Trophoblast cell (in vitro differentiated cells and primary cell): Measurements from ENCODE around the gene MYLK.

ENCODE experiments used
- DNase-seq, 2 donors: peaks; one replicate each; pipeline ENCODE4 v3.0.0-alpha.2; 2016
- H2AFZ ChIP-seq: 2 replicates; pipeline ENCODE4 v1.6.1; 2013; ENCODE audit warnings: low read length, moderate library complexity, mild to moderate bottlenecking; ENCODE audit not compliant: insufficient read depth, poor library complexity
- H2AK5ac ChIP-seq: 2 replicates; pipeline ENCODE4 v1.6.1; 2013; ENCODE audit warnings: mild to moderate bottlenecking, low read length
- H2BK120ac ChIP-seq: 2 replicates; pipeline ENCODE4 v1.6.1; 2013; ENCODE audit warnings: low read length, mild to moderate bottlenecking, moderate library complexity; ENCODE audit not compliant: insufficient read depth, poor library complexity
- H2BK12ac ChIP-seq: 2 replicates; pipeline ENCODE4 v1.6.1; 2013; ENCODE audit warnings: mild to moderate bottlenecking, low read length, moderate library complexity
- H2BK5ac ChIP-seq: 2 replicates; pipeline ENCODE4 v1.6.1; 2013; ENCODE audit warnings: low read length, low read depth, moderate library complexity, mild to moderate bottlenecking; ENCODE audit not compliant: poor library complexity
- H3K14ac ChIP-seq: 2 replicates; pipeline ENCODE4 v1.6.1; 2013; ENCODE audit warnings: mild to moderate bottlenecking, low read length
- H3K18ac ChIP-seq: 2 replicates; pipeline ENCODE4 v1.6.1; 2013; ENCODE audit warnings: mild to moderate bottlenecking, low read length
- H3K23ac ChIP-seq: 2 replicates; pipeline ENCODE4 v1.6.1; 2013; ENCODE audit warnings: low read length
- H3K27ac ChIP-seq: 2 replicates; pipeline ENCODE4 v1.5.1; 2013; ENCODE audit warnings: low read depth, mild to moderate bottlenecking, inconsistent platforms, low read length, moderate library complexity
- H3K27me3 ChIP-seq: 2 replicates; pipeline ENCODE4 v1.6.1; 2013; ENCODE audit warnings: inconsistent platforms, mild to moderate bottlenecking, low read length, moderate library complexity; ENCODE audit not compliant: insufficient read depth
- H3K36me3 ChIP-seq, 2 experiments: 1 replicate in 1 of 2; 2 replicates in 1 of 2; pipeline ENCODE4 v1.6.1; 2013; ENCODE audit warnings: low read length in 2 of 2, mild to moderate bottlenecking in 2 of 2, moderate library complexity in 1 of 2; ENCODE audit not compliant: insufficient read depth in 2 of 2, control insufficient read depth in 1 of 2
- H3K4ac ChIP-seq: 2 replicates; pipeline ENCODE4 v1.6.1; 2013; ENCODE audit warnings: low read depth, mild to moderate bottlenecking, low read length, moderate library complexity
- H3K4me1 ChIP-seq, 2 experiments: 1 replicate in 1 of 2; 2 replicates in 1 of 2; pipeline ENCODE4 v1.6.1; 2013; ENCODE audit warnings: low read length in 2 of 2, mild to moderate bottlenecking in 2 of 2, moderate library complexity in 1 of 2; ENCODE audit not compliant: insufficient read depth in 2 of 2, control insufficient read depth in 1 of 2
- H3K4me2 ChIP-seq: 2 replicates; pipeline ENCODE4 v1.6.1; 2013; ENCODE audit warnings: inconsistent platforms, mild to moderate bottlenecking, low read length, moderate library complexity
- H3K4me3 ChIP-seq: 2 replicates; pipeline ENCODE4 v1.5.1; 2013; ENCODE audit warnings: mild to moderate bottlenecking, low read depth, low read length, inconsistent platforms
- H3K79me1 ChIP-seq: one replicate; pipeline ENCODE4 v1.6.1; 2013; ENCODE audit warnings: low read length
- H3K79me2 ChIP-seq: 2 replicates; pipeline ENCODE4 v1.6.1; 2013; ENCODE audit warnings: low read length, mild to moderate bottlenecking; ENCODE audit not compliant: control insufficient read depth, insufficient read depth, poor library complexity
- H3K9ac ChIP-seq: 2 replicates; pipeline ENCODE4 v1.6.1; 2013; ENCODE audit warnings: mild to moderate bottlenecking, low read length
- H3K9me3 ChIP-seq: 2 replicates; pipeline ENCODE4 v1.6.1; 2013; ENCODE audit warnings: low read depth, mild to moderate bottlenecking, control low read depth, inconsistent platforms, low read length; ENCODE audit not compliant: insufficient read depth
- H4K12ac ChIP-seq: 2 replicates; pipeline ENCODE4 v1.6.1; 2013; ENCODE audit warnings: low read depth, mild to moderate bottlenecking, low read length, moderate library complexity
- H4K8ac ChIP-seq: 2 replicates; pipeline ENCODE4 v1.6.1; 2013; ENCODE audit warnings: low read depth, mild to moderate bottlenecking, low read length, moderate library complexity
- H4K91ac ChIP-seq: one replicate; pipeline ENCODE4 v1.6.1; 2013; ENCODE audit warnings: low read depth, mild to moderate bottlenecking, low read length, moderate library complexity
- WGBS: extraction: QIAGEN DNeasy Blood & Tissue Kit; methylation state at CpG from one replicate; pipeline ENCODE4 v1.1.7; 2013; ENCODE audit warnings: missing lambda C conversion rate; ENCODE audit not compliant: insufficient read length, insufficient coverage; ENCODE audit errors: extremely low coverage; 5-methylcytosine and 5-hydroxymethylcytosine counted together

The MYLK gene

GRCh38 chr3:123783811-123784210, 100.3 kb downstream of the MYLK start:
- Histone ChIP-seq H4K8ac (no peak overlapping the region), H3K23ac (no peak overlapping the region), H4K91ac (peak overlapping the region; percentile 86), H2AK5ac (peak overlapping the region; percentile 95), H2BK12ac (peak overlapping the region; percentile 85), H2BK5ac (no peak overlapping the region), H3K79me2 (no peaks in the 10 kb centered on the region), H2AFZ (no peak overlapping the region), H3K27me3 (no peaks in the 10 kb centered on the region), H3K27ac (peak overlapping the region; percentile 41), H3K4me3 (no peak overlapping the region), H3K14ac (no peak overlapping the region), H3K4ac (peak overlapping the region; percentile 3), H3K4me1 (peaks cover 22 to 33% of the 10 kb centered on the region in 2 experiments), H4K12ac (no peak overlapping the region), H3K9me3 (no peaks in the 10 kb centered on the region), H3K18ac (peak overlapping the region; percentile 2), H2BK120ac (peak overlapping the region; percentile 10), H3K36me3 (peaks cover 3% of the 10 kb centered on the region in 2 experiments), H3K4me2 (no peak overlapping the region), H3K79me1 (peaks cover 29% of the 10 kb centered on the region), H3K9ac (no peak overlapping the region)
- no peak for DNase-seq
- no CpG with 5 or more reads among the region's 4 CpGs for WGBS

- no peak overlapping the region for H2AFZ ChIP-seq
- H3K27ac ChIP-seq, result no peak overlapping the region
- H3K4me2 ChIP-seq, result no peak overlapping the region
- no peak overlapping the region for H2BK120ac ChIP-seq
- H3K23ac ChIP-seq, result no peak overlapping the region
- no peak overlapping the region for H4K91ac ChIP-seq
- H3K27me3 ChIP-seq, result no peaks in the 10 kb centered on the region
- H3K14ac ChIP-seq, result no peak overlapping the region
- H3K36me3 ChIP-seq, result peaks cover 3% of the 10 kb centered on the region in 2 experiments
- no peak overlapping the region for H2BK5ac ChIP-seq
- WGBS, result no CpG with 5 or more reads among the region's 1 CpG
- H3K9ac ChIP-seq, result no peak overlapping the region
- no peaks in the 10 kb centered on the region for H3K79me2 ChIP-seq
- no peak overlapping the region for H4K12ac ChIP-seq
- peaks cover 23 to 33% of the 10 kb centered on the region in 2 experiments for H3K4me1 ChIP-seq
- no peak overlapping the region for H2AK5ac ChIP-seq
- no peak for DNase-seq
- H3K4ac ChIP-seq, result no peak overlapping the region
- no peaks in the 10 kb centered on the region for H3K9me3 ChIP-seq
- H3K18ac ChIP-seq, result no peak overlapping the region
- no peak overlapping the region for H2BK12ac ChIP-seq
- no peak overlapping the region for H3K4me3 ChIP-seq
- peaks cover 27% of the 10 kb centered on the region for H3K79me1 ChIP-seq
- H4K8ac ChIP-seq, result no peak overlapping the region
Measured at GRCh38 chr3:123783050-123783689, 101.0 kb downstream of the MYLK start.

GRCh38 chr3:123782488-123782887, 101.6 kb downstream of the MYLK start:
- no peak overlapping the region for H4K12ac ChIP-seq
- peaks cover under 1% of the 10 kb centered on the region for H3K79me2 ChIP-seq
- no CpG with 5 or more reads among the region's 4 CpGs for WGBS
- no peak overlapping the region for H3K4me3 ChIP-seq
- no peak overlapping the region for H2AK5ac ChIP-seq
- no peak for DNase-seq
- H3K27ac ChIP-seq, result peak overlapping the region; percentile 37
- peaks cover 23% of the 10 kb centered on the region for H3K79me1 ChIP-seq
- no peak overlapping the region for H3K9ac ChIP-seq
- no peaks in the 10 kb centered on the region for H3K27me3 ChIP-seq
- no peak overlapping the region for H4K8ac ChIP-seq
- no peak overlapping the region for H3K18ac ChIP-seq
- no peak overlapping the region for H3K4me2 ChIP-seq
- no peak overlapping the region for H4K91ac ChIP-seq
- no peak overlapping the region for H2BK5ac ChIP-seq
- no peak overlapping the region for H3K4ac ChIP-seq
- no peaks in the 10 kb centered on the region for H3K9me3 ChIP-seq
- no peak overlapping the region for H2AFZ ChIP-seq
- H3K23ac ChIP-seq, result no peak overlapping the region
- peaks cover 3% of the 10 kb centered on the region in 2 experiments for H3K36me3 ChIP-seq
- no peak overlapping the region for H2BK12ac ChIP-seq
- no peak overlapping the region for H2BK120ac ChIP-seq
- peaks cover 21 to 30% of the 10 kb centered on the region in 2 experiments for H3K4me1 ChIP-seq
- no peak overlapping the region for H3K14ac ChIP-seq

- Histone ChIP-seq H3K14ac (no peak overlapping the region), H3K79me1 (peaks cover 23% of the 10 kb centered on the region), H3K9me3 (no peaks in the 10 kb centered on the region), H2BK120ac (peak overlapping the region; percentile 29), H3K4ac (no peak overlapping the region), H2AFZ (no peak overlapping the region), H3K4me2 (no peak overlapping the region), H3K18ac (no peak overlapping the region), H3K4me3 (no peak overlapping the region), H4K8ac (no peak overlapping the region), H4K12ac (no peak overlapping the region), H3K27me3 (no peaks in the 10 kb centered on the region), H2AK5ac (no peak overlapping the region), H2BK12ac (peak overlapping the region; percentile 21), H3K4me1 (peaks cover 20 to 30% of the 10 kb centered on the region in 2 experiments), H3K36me3 (no peaks in the 10 kb centered on the region), H3K27ac (no peak overlapping the region), H3K79me2 (peaks cover 2% of the 10 kb centered on the region), H4K91ac (peak overlapping the region; percentile 10), H3K23ac (no peak overlapping the region), H3K9ac (no peak overlapping the region), H2BK5ac (peak overlapping the region; percentile 31)
- DNase-seq, result no peak
- 100% methylated on average over 3 of the region's 6 CpGs for WGBS
Measured at GRCh38 chr3:123781571-123782275, 102.4 kb downstream of the MYLK start.
